ENCODE results near the gene RNU4-1. TPM values are rescaled to one million over a fixed set of nuclear protein-coding genes. Genes with fewer than 3 reads are reported as not detected.
"Not testable (repeated sequence)": the region's sequence is repeated elsewhere in the genome, so short reads cannot be mapped to it uniquely, and the experiment has no call there.

The RNU4-1 gene
- 5,196 to 5,477 TPM (median 5,368 TPM) in 3 replicates for total RNA-seq

DNA sequence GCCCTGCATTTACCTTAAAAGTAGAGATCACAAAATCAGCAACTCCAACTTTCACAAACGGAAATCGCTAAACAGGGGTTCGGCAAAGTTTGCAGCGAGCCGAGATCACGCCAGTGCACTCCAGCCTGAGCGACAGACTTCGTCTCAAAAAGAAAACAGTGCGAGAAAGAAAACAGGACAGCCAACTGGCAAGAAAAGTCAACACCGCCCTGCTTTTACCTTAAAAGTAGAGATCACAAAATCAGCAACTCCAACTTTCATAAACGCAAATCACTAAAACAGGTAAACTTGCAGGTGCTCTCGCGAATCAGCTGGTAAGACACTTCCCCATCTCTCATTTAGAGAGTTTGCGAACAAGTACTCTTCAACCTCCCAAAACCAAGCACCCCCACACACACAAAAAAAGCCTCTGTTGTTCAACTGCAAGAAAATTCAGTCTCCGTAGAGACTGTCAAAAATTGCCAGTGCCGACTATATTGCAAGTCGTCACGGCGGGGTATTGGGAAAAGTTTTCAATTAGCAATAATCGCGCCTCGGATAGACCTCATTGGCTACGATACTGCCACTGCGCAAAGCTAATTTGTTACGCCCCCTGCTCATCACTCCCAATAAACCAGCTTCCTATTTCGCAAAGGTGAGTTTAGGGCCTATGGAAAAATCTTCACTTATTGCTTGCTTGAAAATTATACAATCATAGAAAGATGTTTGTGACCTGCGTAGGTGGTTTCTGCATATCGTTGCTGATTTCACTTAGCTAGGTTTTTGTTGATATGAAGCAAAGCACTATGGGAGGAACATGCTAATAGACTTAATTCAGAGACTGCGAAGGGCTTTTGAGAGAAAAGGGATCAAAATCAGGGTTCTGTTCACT lies at the start of gene RNU4-1:
TSS of gene RNU4-1 (minus strand) at position 577 of the 871 bp plus-strand sequence.
- H3K4me1 Mint-ChIP-seq: peaks cover 5% of the 10 kb centered on the region
- peak in 1 of 2 experiments; percentile 72 for DNase-seq (ENCODE audit: low spot score in 2 of 2, unreplicated experiment in 2 of 2)
- H3K4me3 Mint-ChIP-seq: no peak within 1 kb of the TSS
- TF ChIP-seq, protein P1, sequence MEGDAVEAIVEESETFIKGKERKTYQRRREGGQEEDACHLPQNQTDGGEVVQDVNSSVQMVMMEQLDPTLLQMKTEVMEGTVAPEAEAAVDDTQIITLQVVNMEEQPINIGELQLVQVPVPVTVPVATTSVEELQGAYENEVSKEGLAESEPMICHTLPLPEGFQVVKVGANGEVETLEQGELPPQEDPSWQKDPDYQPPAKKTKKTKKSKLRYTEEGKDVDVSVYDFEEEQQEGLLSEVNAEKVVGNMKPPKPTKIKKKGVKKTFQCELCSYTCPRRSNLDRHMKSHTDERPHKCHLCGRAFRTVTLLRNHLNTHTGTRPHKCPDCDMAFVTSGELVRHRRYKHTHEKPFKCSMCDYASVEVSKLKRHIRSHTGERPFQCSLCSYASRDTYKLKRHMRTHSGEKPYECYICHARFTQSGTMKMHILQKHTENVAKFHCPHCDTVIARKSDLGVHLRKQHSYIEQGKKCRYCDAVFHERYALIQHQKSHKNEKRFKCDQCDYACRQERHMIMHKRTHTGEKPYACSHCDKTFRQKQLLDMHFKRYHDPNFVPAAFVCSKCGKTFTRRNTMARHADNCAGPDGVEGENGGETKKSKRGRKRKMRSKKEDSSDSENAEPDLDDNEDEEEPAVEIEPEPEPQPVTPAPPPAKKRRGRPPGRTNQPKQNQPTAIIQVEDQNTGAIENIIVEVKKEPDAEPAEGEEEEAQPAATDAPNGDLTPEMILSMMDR (IDR thresholded peaks at IDR 0.05; ENCODE audit: unreplicated experiment): no peak
- no peaks in the 10 kb centered on the region for H3K27me3 Mint-ChIP-seq (ENCODE audit: low read depth)
- H3K36me3 Mint-ChIP-seq: no peaks in the 10 kb centered on the region
- no peaks in the 10 kb centered on the region for H3K9me3 Mint-ChIP-seq
- no peak within 1 kb of the TSS for H3K27ac Mint-ChIP-seq

DNA sequence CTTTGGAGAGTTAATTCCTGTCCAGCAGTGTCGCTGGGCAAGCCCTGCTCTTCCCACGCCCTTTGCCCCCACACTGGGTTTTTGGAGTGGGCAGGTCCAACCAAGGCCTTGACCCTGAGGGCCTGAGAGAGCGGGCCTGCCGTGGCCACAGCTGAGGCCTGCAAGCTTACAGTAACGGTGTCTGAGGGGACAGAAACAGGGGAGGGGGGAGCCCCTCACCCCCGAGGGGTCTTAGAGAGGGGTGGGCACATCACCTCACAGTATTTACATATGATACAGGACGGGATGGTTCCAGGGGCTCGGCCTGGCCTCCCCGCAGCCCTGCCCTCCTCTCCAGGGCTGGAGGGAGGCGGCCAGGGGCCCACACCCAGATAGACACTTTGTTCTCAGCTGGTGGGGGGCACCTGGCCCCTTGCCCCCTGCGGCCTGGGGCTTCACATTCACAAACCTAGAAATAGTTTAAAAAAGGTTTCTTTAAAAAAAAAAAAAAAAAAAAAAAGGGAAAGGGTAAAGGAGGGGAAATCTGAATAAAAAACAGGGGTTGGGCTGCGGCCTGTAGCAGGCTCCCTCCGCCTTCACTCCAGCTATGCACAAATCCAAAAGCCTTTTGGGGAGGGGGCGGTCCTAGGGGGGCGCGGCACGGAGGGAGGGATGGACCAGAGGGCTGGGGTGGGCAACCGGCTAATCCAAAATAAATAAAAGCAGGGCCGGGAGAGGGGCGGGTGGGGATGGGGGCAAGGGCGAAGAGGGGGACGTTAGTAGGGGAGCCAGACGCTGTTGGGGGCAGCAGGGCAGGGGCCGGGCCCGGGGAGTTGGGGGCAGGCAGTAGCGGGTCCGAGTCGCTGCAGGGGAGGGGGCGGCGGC lies 49.4 kb upstream of the RNU4-1 start:
- Mint-ChIP-seq H3K27me3 (ENCODE audit: low read depth) (no peaks in the 10 kb centered on the region), H3K36me3 (peaks cover 16% of the 10 kb centered on the region), H3K27ac (no peak overlapping the region), H3K4me1 (no peaks in the 10 kb centered on the region), H3K9me3 (peaks cover 12% of the 10 kb centered on the region), H3K4me3 (no peak overlapping the region)
- TF ChIP-seq, protein P1 (IDR thresholded peaks at IDR 0.05; ENCODE audit: unreplicated experiment): no peak
- no peak for DNase-seq (ENCODE audit: low spot score in 2 of 2, unreplicated experiment in 2 of 2)

DNA sequence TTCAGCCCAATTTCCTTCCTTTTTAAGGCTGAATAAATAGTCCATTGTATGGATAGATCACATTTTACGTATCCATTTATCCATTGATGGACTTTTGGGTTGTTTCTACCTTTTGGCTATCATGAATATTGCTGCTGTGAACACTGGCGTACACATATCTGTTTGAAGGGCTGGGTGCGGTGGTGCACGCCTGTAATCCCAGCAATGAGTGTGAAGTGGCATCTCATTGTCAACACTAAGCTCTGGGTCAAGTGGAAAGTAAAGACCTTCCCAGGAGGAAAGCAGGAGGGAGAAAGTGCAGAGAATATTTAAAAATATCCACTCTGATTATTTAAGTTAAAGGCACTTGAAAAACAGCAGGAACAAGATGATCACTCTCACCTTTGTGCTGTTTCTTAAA lies 46.2 kb upstream of the RNU4-1 start:
- H3K27ac Mint-ChIP-seq: no peak overlapping the region
- no peak for DNase-seq (ENCODE audit: low spot score in 2 of 2, unreplicated experiment in 2 of 2)
- no peaks in the 10 kb centered on the region for H3K4me1 Mint-ChIP-seq
- H3K27me3 Mint-ChIP-seq (ENCODE audit: low read depth): no peaks in the 10 kb centered on the region
- TF ChIP-seq, protein P1 (IDR thresholded peaks at IDR 0.05; ENCODE audit: unreplicated experiment): no peak
- no peak overlapping the region for H3K4me3 Mint-ChIP-seq
- H3K36me3 Mint-ChIP-seq: peaks cover 15% of the 10 kb centered on the region
- H3K9me3 Mint-ChIP-seq: peaks cover 28% of the 10 kb centered on the region

DNA sequence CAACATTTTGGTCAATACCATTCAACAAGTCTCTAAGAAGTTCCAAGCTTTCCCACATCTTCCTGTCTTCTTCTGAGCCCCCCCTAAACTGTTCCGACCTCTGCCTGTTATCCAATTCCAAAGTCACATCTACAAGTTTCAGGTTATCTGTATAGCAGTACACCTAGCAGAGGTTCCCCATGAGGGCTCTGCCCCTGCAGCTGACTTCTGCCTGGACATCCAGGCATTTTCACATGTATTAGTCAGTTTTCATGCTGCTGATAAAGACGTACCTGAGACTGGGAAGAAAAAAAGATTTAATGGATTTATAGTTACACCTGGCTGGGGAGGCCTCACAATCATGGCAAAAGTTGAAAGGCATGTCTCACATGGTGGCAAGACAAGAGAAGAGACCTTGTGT lies 44.7 kb upstream of the RNU4-1 start:
- TF ChIP-seq, protein P1 (IDR thresholded peaks at IDR 0.05; ENCODE audit: unreplicated experiment): no peak
- H3K4me3 Mint-ChIP-seq: no peak overlapping the region
- H3K36me3 Mint-ChIP-seq: peaks cover 7% of the 10 kb centered on the region
- H3K27me3 Mint-ChIP-seq (ENCODE audit: low read depth): no peaks in the 10 kb centered on the region
- H3K9me3 Mint-ChIP-seq: peaks cover 28% of the 10 kb centered on the region
- DNase-seq (ENCODE audit: low spot score in 2 of 2, unreplicated experiment in 2 of 2): no peak
- H3K27ac Mint-ChIP-seq: no peak overlapping the region
- no peaks in the 10 kb centered on the region for H3K4me1 Mint-ChIP-seq

DNA sequence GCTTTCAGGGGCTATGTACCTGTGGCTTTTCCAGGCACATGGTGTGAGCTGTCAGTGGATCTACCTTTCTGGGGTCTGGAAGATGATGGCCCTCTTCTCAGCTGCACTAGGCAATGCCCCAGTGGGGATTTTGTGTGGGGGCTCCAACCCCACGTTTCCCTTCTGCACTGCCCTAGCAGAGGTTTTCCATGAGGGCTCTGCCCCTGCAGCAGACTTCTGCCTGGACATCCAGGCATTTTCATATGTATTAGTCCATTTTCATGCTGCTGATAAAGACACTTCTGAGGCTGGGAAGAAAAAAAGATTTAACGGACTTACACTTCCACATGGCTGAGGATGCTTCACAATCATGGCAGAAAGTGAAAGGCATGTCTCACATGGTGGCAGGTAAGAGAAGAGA lies 43.4 kb upstream of the RNU4-1 start:
- H3K27ac Mint-ChIP-seq; H3K4me1 Mint-ChIP-seq; H3K4me3 Mint-ChIP-seq; H3K36me3 Mint-ChIP-seq; H3K27me3 Mint-ChIP-seq (ENCODE audit: low read depth); DNase-seq (ENCODE audit: low spot score in 2 of 2, unreplicated experiment in 2 of 2): not testable (repeated sequence)
- H3K9me3 Mint-ChIP-seq: peaks cover 28% of the 10 kb centered on the region

DNA sequence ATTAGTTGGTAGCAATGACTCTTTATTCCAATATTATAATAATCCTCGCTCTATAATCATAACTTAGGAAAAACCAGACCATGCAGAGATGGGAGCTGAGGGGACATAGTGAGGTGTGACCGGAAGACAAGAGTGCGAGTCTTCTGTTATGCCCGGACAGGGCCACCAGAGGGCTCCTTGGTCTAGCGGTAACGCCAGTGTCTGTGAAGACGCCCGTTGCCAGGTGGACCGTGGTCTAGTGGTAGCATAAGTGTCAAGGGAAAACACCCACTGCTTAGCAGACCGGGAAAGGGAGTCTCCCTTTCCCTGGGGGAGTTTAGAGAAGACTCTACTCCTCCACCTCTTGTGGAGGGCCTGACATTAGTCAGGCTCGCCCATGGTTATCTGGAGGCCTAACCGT lies 42.4 kb upstream of the RNU4-1 start:
- H3K9me3 Mint-ChIP-seq: peaks cover 28% of the 10 kb centered on the region
- H3K4me3 Mint-ChIP-seq; H3K27ac Mint-ChIP-seq; H3K36me3 Mint-ChIP-seq; H3K27me3 Mint-ChIP-seq (ENCODE audit: low read depth); DNase-seq (ENCODE audit: low spot score in 2 of 2, unreplicated experiment in 2 of 2); H3K4me1 Mint-ChIP-seq: not testable (repeated sequence)

Measured in mesothelial cell of epicardium (in vitro differentiated cells).